ENCODE data around the gene CTNNBL1. TPM values are rescaled to one million over a fixed set of nuclear protein-coding genes. Genes with fewer than 3 reads are reported as not detected.

CTNNBL1 gene
- total RNA-seq, 1 experiment from 2014 or later, result 55.4 TPM

DNA sequence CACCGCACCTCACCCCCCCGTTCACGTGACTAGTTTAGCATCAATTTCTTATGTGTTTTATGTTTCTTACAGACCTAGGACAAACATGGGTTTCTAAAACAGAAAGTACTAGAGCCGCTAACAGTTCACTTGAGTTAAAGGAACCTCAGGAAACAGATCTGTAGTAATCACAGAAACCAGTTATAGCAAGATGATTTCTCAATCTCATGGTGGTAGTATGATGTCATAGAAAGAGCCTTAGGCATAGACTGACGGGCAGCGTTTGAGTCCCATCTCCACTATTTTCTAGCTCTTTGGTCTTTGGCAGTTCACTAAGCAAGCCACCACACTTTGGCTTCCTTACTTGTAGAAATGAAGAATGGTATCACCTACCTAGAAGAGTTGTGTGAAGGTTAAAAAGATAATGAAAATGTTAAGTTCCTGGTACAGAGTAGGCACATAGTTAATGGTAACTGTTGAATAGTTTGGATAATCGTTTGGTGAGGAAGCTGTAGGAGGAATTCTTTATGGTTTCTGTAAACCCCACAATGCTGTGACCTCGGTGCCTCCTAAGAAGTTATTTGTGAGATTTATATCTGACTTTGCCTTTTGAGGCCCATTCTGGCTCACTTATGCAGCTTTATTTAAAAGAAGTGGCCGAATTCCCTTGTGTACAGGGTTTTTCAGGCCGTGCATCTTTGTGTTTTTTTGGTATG lies 21.3 kb downstream of the CTNNBL1 start:
- DNase-seq (ENCODE audit: low read depth, low spot score) (no peak), ATAC-seq (no peak)
- BruUV-seq (replicated peaks), result no TSS peak
- ChIA-PET RAD21 (ENCODE audit: low non-redundant PET in 1 of 2, low total read pairs in 2 of 2, uncharacterized antibody in 2 of 2, unreplicated experiment in 2 of 2) (no interaction called here), CTCF (no interaction called here), POLR2A (no interaction called here)
- Histone ChIP-seq H3K4me3 (replicated peaks in 1 of 2; ENCODE audit: low read depth in 1 of 2, low read length in 2 of 2) (no peak overlapping the region), H3K9me3 (ENCODE audit: control insufficient read depth in 1 of 2, insufficient read depth in 1 of 2, low read depth in 1 of 2, low read length in 2 of 2) (no peaks in the 10 kb centered on the region), H3K27ac (ENCODE audit: low read depth, low read length) (no peak overlapping the region), H2AFZ (ENCODE audit: low read depth, low read length, poor library complexity, severe bottlenecking) (no peak overlapping the region), H3K9ac (ENCODE audit: low read length) (no peak overlapping the region), H3K4me1 (ENCODE audit: control insufficient read depth in 1 of 2, insufficient read depth in 2 of 2, low read length in 2 of 2) (no peaks in the 10 kb centered on the region), H3K27me3 (ENCODE audit: insufficient read depth, low read length) (no peaks in the 10 kb centered on the region), H4K20me1 (ENCODE audit: insufficient read depth) (0 out of 2 replicates have a peak, but pooled peaks cover 3% of the 10 kb centered on the region), H3K4me2 (ENCODE audit: low read length) (no peak overlapping the region), H3K9me2 (ENCODE audit: insufficient read depth) (no peaks in the 10 kb centered on the region), H3K79me2 (ENCODE audit: insufficient read depth, low read length) (peaks cover 58% of the 10 kb centered on the region), H3K36me3 (ENCODE audit: control insufficient read depth in 1 of 2, insufficient read depth in 2 of 2, low read length in 2 of 2) (no peaks in the 10 kb centered on the region)
- intact Hi-C loops (cut with micrococcal nuclease), result no loop called here
- TF ChIP-seq ZNF274 (IDR thresholded peaks at IDR 0.05; ENCODE audit: low read depth, low read length), result no peak
- TF ChIP-seq SIN3A (IDR thresholded peaks at IDR 0.05; ENCODE audit: low read depth), result no peak
- no peak for TF ChIP-seq SRF (IDR thresholded peaks at IDR 0.05; ENCODE audit: low read depth)
- TF ChIP-seq CBX3 (IDR thresholded peaks at IDR 0.05; ENCODE audit: low read depth), result no peak
- TF ChIP-seq SP1 (IDR thresholded peaks at IDR 0.05; ENCODE audit: low read depth), result no peak
- TF ChIP-seq, protein P1, sequence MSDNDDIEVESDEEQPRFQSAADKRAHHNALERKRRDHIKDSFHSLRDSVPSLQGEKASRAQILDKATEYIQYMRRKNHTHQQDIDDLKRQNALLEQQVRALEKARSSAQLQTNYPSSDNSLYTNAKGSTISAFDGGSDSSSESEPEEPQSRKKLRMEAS (IDR thresholded peaks at IDR 0.05), result no peak
- no peak for TF ChIP-seq ZFX (IDR thresholded peaks at IDR 0.05)
- TF ChIP-seq TCF7L2 (IDR thresholded peaks at IDR 0.05; ENCODE audit: borderline replicate concordance, extremely low read depth, insufficient read depth, insufficient read length), result no peak
- no peak for TF ChIP-seq EGR1 (IDR thresholded peaks at IDR 0.05; ENCODE audit: low read depth)
- TF ChIP-seq RAD21 (IDR thresholded peaks at IDR 0.05; ENCODE audit: low read depth), result no peak
- TF ChIP-seq POLR2A (IDR thresholded peaks at IDR 0.05; ENCODE audit: borderline replicate concordance, extremely low read depth, insufficient read depth, insufficient read length), result no peak
- no peak for TF ChIP-seq EZH2 (IDR thresholded peaks at IDR 0.05)
- TF ChIP-seq ELF1 (IDR thresholded peaks at IDR 0.05; ENCODE audit: borderline replicate concordance, low read depth), result no peak
- no peak for TF ChIP-seq FOSL1 (IDR thresholded peaks at IDR 0.05; ENCODE audit: low read depth)
- TF ChIP-seq POLR2AphosphoS5 (IDR thresholded peaks at IDR 0.05; ENCODE audit: low read depth, low read length), result no peak

Measured in HCT116 (cell line).